GM10248 (cell line): Measurements from ENCODE around the gene NAA80.

Source experiments
- CTCF ChIA-PET: fragments of 300-600 bp; sonication (Branson Sonifier 250); formaldehyde crosslinking; extraction: SDS; loops from one replicate; lab custom pipeline; 2021; ENCODE audit warnings: antibody characterized with exemption; lab: Yijun Ruan, JAX
- POLR2A ChIA-PET: fragments of 350-650 bp; sonication (Branson Sonifier 250); formaldehyde crosslinking; extraction: SDS; loops from one replicate; lab custom pipeline; 2020; ENCODE audit warnings: antibody characterized with exemption; lab: Yijun Ruan, JAX
- DNase-seq: peaks from one replicate; pipeline ENCODE4 v3.0.0; 2012; ENCODE audit errors: extremely low spot score
- TF ChIP-seq, protein P1 (sequence below): IDR thresholded peaks from 2 replicates; pipeline ENCODE4 v1.5.1; 2012; ENCODE audit warnings: mild to moderate bottlenecking, low read depth; ENCODE audit errors: extremely low read depth, missing control alignments, control extremely low read depth

NAA80 gene

DNA sequence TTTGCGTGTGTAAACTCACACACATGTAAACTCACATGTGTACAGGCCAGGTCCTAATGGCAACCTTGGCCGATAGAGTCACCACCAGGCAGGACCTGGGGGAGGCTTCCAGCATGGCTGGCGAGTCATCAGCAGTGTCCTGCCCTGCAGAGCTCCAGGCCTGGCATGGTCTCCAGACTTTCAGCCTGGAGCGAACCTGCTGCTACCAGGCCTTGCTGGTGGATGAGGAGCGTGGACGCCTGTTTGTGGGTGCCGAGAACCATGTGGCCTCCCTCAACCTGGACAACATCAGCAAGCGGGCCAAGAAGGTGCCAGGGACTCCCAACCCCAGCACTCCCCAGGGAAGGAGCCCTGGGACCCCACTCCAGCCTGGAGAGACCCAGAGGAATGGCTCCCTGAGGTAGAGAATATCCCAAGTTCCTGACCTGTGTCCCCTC, 29.2 kb downstream of the NAA80 start:
- ChIA-PET CTCF (interaction anchor here (1.3 to 4.2 kb wide), 4 partner anchors 10 to 43 kb away, joined by 3 to 41 read pairs (median 18); no protein-coding TSS in a partner anchor), POLR2A (no interaction called here)
- DNase-seq: no peak
- TF ChIP-seq, protein P1, sequence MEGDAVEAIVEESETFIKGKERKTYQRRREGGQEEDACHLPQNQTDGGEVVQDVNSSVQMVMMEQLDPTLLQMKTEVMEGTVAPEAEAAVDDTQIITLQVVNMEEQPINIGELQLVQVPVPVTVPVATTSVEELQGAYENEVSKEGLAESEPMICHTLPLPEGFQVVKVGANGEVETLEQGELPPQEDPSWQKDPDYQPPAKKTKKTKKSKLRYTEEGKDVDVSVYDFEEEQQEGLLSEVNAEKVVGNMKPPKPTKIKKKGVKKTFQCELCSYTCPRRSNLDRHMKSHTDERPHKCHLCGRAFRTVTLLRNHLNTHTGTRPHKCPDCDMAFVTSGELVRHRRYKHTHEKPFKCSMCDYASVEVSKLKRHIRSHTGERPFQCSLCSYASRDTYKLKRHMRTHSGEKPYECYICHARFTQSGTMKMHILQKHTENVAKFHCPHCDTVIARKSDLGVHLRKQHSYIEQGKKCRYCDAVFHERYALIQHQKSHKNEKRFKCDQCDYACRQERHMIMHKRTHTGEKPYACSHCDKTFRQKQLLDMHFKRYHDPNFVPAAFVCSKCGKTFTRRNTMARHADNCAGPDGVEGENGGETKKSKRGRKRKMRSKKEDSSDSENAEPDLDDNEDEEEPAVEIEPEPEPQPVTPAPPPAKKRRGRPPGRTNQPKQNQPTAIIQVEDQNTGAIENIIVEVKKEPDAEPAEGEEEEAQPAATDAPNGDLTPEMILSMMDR: no peak

DNA sequence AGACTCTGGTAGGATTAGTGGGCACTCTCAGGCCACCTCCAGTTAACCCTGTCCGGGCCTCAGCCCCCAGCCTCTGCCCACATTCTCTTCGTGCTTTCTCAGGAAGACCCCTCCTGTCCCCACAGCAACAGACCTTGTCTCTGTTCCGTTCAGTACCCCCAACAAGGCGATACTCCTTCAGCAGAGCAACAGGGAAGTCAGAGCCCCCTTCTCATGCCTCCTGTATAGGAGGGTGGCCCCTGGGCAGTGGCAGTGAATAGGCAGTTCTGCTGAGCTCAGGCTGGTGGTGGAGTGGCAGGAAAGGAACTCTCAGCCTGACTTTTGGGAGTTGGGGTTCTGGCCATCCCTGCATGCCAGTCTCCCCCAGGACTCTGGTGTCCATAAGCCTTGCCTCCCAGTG, 29.7 kb downstream of the NAA80 start:
- TF ChIP-seq, protein P1: no peak
- DNase-seq: no peak
- ChIA-PET CTCF (interaction anchor here (1.3 to 4.2 kb wide), 3 partner anchors 9 to 39 kb away, joined by 3 to 41 read pairs (median 11); no protein-coding TSS in a partner anchor), POLR2A (no interaction called here)

- DNase-seq: no peak
- TF ChIP-seq, protein P1: no peak
- ChIA-PET CTCF (interaction anchor here (0.7 to 4.2 kb wide), 4 partner anchors 8 to 77 kb away, joined by 3 to 41 read pairs (median 7); no protein-coding TSS in a partner anchor), POLR2A (no interaction called here)
Observed at GRCh38 chr3:50268703-50269451, 30.3 kb downstream of the NAA80 start, which contains the start of gene SEMA3B. Gene SEMA3B, plus strand, starts transcription at chr3:50269147. Its CDS starts 94 bp downstream, at chr3:50269241.

DNA sequence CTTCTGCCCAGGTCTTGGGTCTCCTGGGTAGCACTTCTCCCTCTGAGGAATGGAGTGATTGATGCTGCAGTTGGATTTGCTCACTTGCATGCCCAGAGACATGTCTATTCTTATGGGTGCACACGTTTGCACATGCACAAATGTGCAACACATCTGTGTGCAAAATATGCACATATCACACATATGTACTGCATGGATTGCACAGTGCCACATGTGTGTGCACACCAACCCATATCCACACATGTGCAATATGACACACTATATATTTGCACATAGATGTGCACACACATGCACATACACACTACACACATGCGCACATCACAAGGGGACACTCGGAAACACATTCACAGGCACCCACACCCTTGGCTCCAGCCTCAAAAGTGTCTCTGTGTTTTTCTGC, 30.9 kb downstream of the NAA80 start:
- no peak for DNase-seq
- TF ChIP-seq, protein P1: no peak
- POLR2A ChIA-PET: no interaction called here
- CTCF ChIA-PET: interaction anchor here (1.3 to 4.6 kb wide), 3 partner anchors 10 to 148 kb away, joined by 3 to 19 read pairs (median 5); no protein-coding TSS in a partner anchor

DNA sequence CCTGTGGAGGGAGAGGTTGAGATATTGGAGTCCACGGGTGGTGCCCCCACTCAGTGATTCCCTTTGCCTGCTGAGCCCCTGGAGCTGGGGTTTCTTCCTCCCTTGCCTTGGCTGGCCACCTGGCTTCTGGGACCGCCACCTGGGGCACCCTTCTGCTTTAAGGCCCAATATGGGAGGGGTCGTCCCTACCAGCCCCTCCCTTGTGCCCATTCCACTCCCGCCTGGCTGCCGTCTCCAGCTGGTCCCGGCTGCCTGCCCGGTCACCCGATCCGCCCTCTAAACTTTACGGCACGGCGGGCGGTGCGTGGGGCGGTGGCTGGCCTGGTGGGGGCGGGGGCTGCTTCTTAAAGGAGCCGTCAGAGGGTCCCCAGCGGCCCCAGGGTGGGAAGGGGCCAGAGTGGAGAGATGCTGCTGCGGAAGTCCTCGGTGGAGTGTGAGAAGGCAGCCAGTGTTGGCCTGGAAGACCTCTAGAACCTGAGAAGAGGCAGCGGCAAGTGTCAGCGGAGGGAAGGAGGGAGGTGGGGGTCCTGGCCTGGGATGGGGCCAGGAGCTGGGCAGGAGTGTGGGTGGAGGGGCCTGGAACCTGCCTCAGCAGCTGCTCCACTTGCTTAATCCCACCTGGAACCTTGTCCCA, 31.8 kb downstream of the NAA80 start:
- TF ChIP-seq, protein P1: no peak
- DNase-seq: no peak
- ChIA-PET CTCF (interaction anchor here (0.6 to 4.6 kb wide), 9 partner anchors 9 to 147 kb away, joined by 3 to 19 read pairs (median 3); partner anchors contain the start of genes GNAI2 and GNAT1), POLR2A (no interaction called here)

DNA sequence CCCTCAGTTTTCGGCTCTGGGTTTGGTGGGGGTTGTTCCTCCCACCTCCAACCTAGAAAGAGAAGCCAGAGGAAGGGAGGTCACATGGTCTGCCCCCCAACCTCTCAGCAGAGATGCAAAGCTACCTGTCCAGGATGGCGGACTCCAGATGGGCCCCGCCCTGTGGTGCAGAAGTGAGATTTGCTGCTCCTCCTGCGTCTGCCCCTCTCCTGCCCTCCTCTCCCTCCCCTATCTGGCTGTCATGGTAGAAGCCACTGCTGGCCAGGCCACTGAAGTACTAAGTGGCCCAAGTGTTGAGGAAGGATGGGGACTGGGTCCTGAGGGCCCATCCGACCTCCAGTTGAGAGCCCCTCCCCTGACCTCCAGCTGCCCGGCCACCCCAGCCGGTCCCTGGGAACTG, 32.4 kb downstream of the NAA80 start:
- no peak for DNase-seq
- POLR2A ChIA-PET: no interaction called here
- TF ChIP-seq, protein P1: no peak
- CTCF ChIA-PET: interaction anchor here (1.1 to 4.6 kb wide), 8 partner anchors 8 to 147 kb away, joined by 3 to 19 read pairs (median 4); partner anchors contain the start of genes GNAI2 and GNAT1
